Thoracic aorta (tissue), 2 donors: ENCODE results near the gene DOK6. TPM values are rescaled to one million over a fixed set of nuclear protein-coding genes. Genes with fewer than 3 reads are reported as not detected.

Source experiments
- ATAC-seq: fragments of 150-250 bp; one replicate; pipeline ENCODE4 v1.8.0; 2017; ENCODE audit warnings: low read depth; ENCODE audit not compliant: insufficient number of reproducible peaks, low FRiP score
- DNase-seq: peaks from one replicate; pipeline ENCODE4 v3.0.0-alpha.2; 2020; ENCODE audit warnings: low spot score
- H3K27ac ChIP-seq, 2 donors: fragments of 200-600 bp; sonication (generic); 1 replicate in 1 of 2; 2 replicates in 1 of 2; pipeline ENCODE4 v1.5.1; 2016; ENCODE audit warnings: mild to moderate bottlenecking in 2 of 2, moderate library complexity in 2 of 2
- H3K27me3 ChIP-seq: fragments of 200-600 bp; sonication (generic); replicated peaks from 2 replicates; pipeline ENCODE4 v1.6.0; 2016; ENCODE audit warnings: mild to moderate bottlenecking; ENCODE audit not compliant: insufficient read depth
- H3K36me3 ChIP-seq: fragments of 200-600 bp; sonication (generic); one replicate; pipeline ENCODE4 v1.5.1; 2016
- H3K4me1 ChIP-seq, 2 donors: fragments of 200-600 bp; sonication (generic); 1 replicate in 1 of 2; 2 replicates in 1 of 2; pipeline versions ENCODE4 v1.5.1 to v1.6.0; 2016; ENCODE audit warnings: low read depth in 2 of 2, mild to moderate bottlenecking in 1 of 2; ENCODE audit not compliant: control insufficient read depth in 1 of 2
- H3K4me3 ChIP-seq: fragments of 200-600 bp; sonication (generic); 2 replicates; pipeline ENCODE4 v1.5.1; 2016; ENCODE audit warnings: mild to moderate bottlenecking
- H3K9me3 ChIP-seq: fragments of 200-600 bp; sonication (generic); 2 replicates; pipeline ENCODE4 v1.5.1; 2016
- total RNA-seq, 2 donors: library from RNA; depleted of rRNA; stranded (reverse); fragments of >200 nt; gene quantifications; one replicate each; pipeline versions ENCODE4 v1.1.0 to v1.2.3, GENCODE V29; 2016
- TF ChIP-seq, protein P1 (sequence below): fragments of 200-600 bp; sonication (generic); IDR thresholded peaks from one replicate; pipeline ENCODE4 v1.5.1; 2019; ENCODE audit warnings: antibody characterized with exemption

Gene DOK6
- total RNA-seq, 2 donors from 2014 or later, result 2.0 to 2.1 TPM

DNA sequence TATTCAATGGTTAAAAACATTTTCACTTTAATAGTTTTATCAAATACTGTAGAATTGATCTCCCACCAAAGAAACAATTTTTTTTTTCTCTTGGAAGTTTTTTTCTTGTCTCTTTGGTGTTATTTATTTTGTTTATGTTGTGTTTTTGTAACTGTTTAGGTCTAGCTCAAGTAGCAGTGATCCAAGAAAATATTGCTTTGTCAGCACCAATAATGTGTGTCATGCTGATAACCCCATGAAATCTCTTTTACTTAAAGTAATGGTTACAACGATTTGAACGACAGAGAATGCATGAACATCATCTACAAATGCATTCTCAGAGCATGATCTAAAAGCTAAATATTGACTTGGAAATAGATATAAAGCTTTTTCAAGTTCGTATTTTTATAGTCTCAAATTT lies 122.9 kb downstream of the DOK6 start:
- Histone ChIP-seq H3K27ac (no peak overlapping the region), H3K36me3 (no peaks in the 10 kb centered on the region), H3K4me3 (no peak overlapping the region), H3K9me3 (no peaks in the 10 kb centered on the region), H3K4me1 (no peaks in the 10 kb centered on the region), H3K27me3 (no peaks in the 10 kb centered on the region)
- DNase-seq, result no peak
- ATAC-seq, result no peak
- TF ChIP-seq, protein P1, sequence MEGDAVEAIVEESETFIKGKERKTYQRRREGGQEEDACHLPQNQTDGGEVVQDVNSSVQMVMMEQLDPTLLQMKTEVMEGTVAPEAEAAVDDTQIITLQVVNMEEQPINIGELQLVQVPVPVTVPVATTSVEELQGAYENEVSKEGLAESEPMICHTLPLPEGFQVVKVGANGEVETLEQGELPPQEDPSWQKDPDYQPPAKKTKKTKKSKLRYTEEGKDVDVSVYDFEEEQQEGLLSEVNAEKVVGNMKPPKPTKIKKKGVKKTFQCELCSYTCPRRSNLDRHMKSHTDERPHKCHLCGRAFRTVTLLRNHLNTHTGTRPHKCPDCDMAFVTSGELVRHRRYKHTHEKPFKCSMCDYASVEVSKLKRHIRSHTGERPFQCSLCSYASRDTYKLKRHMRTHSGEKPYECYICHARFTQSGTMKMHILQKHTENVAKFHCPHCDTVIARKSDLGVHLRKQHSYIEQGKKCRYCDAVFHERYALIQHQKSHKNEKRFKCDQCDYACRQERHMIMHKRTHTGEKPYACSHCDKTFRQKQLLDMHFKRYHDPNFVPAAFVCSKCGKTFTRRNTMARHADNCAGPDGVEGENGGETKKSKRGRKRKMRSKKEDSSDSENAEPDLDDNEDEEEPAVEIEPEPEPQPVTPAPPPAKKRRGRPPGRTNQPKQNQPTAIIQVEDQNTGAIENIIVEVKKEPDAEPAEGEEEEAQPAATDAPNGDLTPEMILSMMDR, result no peak

DNA sequence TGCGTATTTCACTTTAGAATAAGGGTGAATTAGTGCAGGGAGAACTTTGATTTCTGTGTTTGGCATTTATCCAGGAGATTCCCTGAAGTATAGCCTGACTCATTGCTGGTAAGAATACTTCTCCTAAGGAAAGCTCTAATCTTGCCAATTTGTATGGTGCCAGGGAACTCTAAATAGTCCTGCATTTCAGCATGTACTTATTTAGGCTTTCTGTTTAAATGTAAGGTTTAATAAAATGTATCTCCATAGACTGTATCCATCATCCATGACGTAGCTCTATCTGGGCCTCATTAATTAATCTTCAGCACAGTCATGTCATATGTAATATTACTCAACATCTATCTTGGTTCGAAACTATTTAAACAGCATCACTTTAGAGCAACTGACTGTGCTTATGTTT lies 127.7 kb downstream of the DOK6 start:
- Histone ChIP-seq H3K27ac (no peak overlapping the region), H3K9me3 (no peaks in the 10 kb centered on the region), H3K4me3 (no peak overlapping the region), H3K36me3 (no peaks in the 10 kb centered on the region), H3K27me3 (no peaks in the 10 kb centered on the region), H3K4me1 (no peaks in the 10 kb centered on the region)
- DNase-seq (no peak), ATAC-seq (no peak)
- TF ChIP-seq, protein P1, result no peak

DNA sequence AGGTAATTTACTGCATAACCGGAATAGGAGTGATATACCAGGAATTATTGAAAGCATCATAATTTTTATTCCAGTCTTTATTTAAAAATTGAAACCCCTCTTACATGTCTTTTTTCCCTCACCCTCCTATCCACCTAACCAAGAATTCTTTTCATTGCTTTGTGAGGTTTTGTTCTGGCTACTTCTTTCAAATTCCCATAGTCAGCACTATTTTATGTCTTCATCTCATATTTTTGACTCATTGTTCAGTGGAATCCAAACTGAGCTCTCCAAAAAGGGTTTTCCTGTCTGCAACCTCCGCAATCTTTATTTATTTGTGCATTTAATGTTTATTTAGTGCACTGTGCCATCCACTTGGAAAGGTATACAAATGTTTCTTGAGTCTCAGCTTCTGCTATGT lies 128.5 kb downstream of the DOK6 start:
- TF ChIP-seq, protein P1, result no peak
- no peak for DNase-seq
- H3K4me3 ChIP-seq, result no peak overlapping the region
- ATAC-seq, result no peak
- no peak overlapping the region for H3K27ac ChIP-seq
- H3K36me3 ChIP-seq, result no peaks in the 10 kb centered on the region
- no peaks in the 10 kb centered on the region for H3K27me3 ChIP-seq
- H3K4me1 ChIP-seq, result no peaks in the 10 kb centered on the region
- H3K9me3 ChIP-seq, result no peaks in the 10 kb centered on the region

DNA sequence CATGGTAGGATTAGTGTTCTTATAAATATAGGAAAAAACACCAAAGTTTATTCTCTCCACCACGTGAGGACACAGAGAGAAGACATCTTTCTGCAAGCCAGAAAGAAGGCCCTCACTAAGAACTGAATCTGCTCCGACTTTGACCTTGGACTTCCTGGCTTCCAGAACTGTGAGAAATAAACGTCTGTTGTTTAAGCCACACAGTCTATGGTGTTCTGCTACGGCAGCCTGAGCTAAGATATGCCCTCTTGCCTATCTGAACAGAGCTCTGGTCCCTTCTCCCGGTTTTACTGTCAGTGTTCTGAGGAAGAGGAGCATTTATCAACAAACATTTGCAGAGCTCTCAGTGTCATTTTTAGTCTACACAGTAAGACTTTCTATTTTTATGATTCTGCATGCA lies 131.3 kb downstream of the DOK6 start:
- no peak for ATAC-seq

DNA sequence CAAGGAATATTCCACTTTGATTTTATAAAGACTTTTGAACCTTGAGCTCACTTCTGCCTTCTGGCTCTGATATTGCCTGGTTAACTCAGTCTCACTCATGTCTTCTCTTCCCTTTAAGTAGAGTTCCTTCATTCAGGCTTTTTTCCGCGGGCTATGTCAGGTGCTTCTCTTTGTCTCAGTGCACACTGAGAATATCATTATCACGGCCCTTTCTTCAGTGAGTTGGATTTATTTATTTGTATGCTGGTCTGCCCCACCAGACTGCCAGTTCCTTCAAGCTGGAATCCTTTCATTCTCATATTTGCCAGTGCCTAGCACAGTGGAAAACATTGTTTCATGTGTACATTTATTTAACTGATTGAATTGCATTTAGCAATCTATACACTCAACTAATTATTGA lies 136.5 kb downstream of the DOK6 start:
- Histone ChIP-seq H3K36me3 (no peaks in the 10 kb centered on the region), H3K4me3 (no peak overlapping the region), H3K27me3 (no peaks in the 10 kb centered on the region), H3K27ac (no peak overlapping the region), H3K9me3 (no peaks in the 10 kb centered on the region), H3K4me1 (no peaks in the 10 kb centered on the region)
- ATAC-seq, result no peak
- DNase-seq, result no peak
- TF ChIP-seq, protein P1, result no peak

More for the DNA sequence above, 131.3 kb downstream of the DOK6 start:
- Histone ChIP-seq H3K36me3 (no peaks in the 10 kb centered on the region), H3K27me3 (no peaks in the 10 kb centered on the region), H3K9me3 (no peaks in the 10 kb centered on the region), H3K4me1 (no peaks in the 10 kb centered on the region), H3K27ac (no peak overlapping the region), H3K4me3 (no peak overlapping the region)
- DNase-seq, result no peak
- TF ChIP-seq, protein P1, result no peak
